GM04504 (cell line): ENCODE measurements around the gene RFPL3.
"Not testable (repeated sequence)": the region's sequence is repeated elsewhere in the genome, so short reads cannot be mapped to it uniquely, and the experiment has no call there.

Source experiments
- DNase-seq: peaks from one replicate; pipeline ENCODE4 v3.0.0-alpha.2; 2012; ENCODE audit warnings: low read depth

RFPL3 gene

GRCh38 chr22:32357567-32357966 is at the start of gene RFPL3:
Gene RFPL3 (plus strand): TSS chr22:32357867. CDS start chr22:32358072, 205 bp downstream.
- not testable (repeated sequence) for DNase-seq

GRCh38 chr22:32308191-32308590 is 49.5 kb upstream of the RFPL3 start:
- DNase-seq, result no peak

DNA sequence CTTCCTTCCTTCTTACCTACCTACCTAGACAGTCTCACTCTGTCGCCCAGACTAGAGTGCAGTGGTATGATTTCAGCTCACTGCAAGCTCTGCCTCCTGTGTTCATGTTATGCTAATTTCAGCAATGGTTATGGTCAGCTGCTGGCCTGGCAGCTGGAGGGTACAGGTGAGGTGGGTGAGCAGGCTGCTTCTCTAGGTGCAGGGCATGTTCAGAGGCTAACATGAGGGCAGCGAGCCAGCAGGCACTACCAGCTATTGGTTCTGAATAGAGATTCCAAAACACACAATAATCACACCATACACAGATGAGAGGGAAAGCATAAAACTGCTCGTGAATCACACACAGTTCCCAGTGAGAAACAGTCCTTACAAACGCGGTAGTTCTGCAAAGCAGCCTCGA is 48.7 kb upstream of the RFPL3 start:
- DNase-seq, result no peak

GRCh38 chr22:32309585-32310251 is 47.9 kb upstream of the RFPL3 start:
- no peak for DNase-seq

DNA sequence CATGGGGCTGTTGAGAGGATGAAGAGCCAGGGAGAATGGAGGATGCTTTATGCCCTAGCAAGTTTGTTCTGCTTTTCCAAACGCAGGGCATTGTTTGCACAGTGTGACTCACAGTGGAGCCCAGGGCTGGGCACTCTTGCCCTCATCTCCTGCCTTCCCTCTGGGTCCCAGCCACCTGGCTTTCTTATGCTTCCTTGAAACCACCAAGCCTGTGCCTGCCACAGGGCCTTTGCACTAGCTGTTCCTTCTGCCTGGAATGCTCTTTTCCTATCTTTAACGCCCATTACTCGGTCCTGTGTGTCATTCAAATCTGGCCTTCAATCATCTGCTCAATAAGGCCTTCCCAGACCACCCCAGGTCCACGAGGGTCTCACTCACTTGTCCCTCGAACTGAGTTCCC is 46.9 kb upstream of the RFPL3 start:
- DNase-seq, result no peak

- DNase-seq, result no peak
Measured at GRCh38 chr22:32311551-32312071, 46.1 kb upstream of the RFPL3 start.

GRCh38 chr22:32312748-32313147 is 44.9 kb upstream of the RFPL3 start:
- DNase-seq, result no peak

- DNase-seq, result no peak
Measured at GRCh38 chr22:32313532-32313931, 44.1 kb upstream of the RFPL3 start.

- DNase-seq, result no peak
Measured at GRCh38 chr22:32317524-32317923, 40.1 kb upstream of the RFPL3 start.

GRCh38 chr22:32318361-32318760 is 39.3 kb upstream of the RFPL3 start:
- DNase-seq, result no peak

DNA sequence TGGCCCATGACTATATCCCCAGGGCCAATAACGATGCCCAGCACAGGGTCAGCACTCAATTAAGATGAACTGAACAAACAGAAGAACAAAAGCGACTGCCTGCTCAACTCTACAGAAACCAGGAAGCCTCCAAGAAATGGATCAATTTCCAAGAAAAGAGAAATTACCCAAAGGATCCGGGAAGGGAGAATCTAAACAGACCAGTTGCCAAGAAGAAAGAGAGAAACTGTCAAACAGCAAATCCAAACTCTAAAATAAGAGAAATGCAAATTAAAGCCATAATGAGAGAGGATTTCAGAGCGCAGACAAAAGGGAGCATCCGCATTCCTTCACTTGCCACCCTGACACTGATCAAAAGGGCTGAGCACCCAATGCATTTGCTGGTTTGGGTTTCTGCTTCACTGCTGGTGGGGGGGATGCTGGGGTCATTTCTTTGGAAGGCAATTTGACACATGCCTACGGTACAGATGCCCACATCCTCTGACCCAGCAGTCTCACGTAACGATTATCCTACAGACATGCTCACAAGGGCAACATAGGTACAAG is 37.7 kb upstream of the RFPL3 start:
- no peak for DNase-seq

DNA sequence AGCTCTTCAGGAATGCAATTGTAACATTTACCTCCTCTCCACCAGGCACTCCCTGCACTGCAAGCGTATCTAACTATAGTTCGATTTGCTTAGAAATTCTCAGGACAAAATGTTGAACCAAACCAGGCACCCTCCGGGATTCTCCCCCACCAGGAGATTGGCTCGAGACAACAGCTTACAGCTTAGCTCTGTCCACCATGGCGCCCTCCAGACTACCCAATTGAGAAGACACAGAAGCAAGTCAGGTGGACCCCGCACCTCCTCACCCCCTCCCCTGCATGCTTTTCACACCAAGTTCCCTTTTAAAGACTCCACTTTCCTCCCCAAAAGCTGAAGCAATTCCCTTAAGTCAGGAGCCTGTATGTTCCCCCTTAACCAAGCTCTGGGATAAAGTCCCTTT is 34.7 kb upstream of the RFPL3 start:
- DNase-seq, result no peak

GRCh38 chr22:32323513-32324164 is 34.0 kb upstream of the RFPL3 start:
- no peak for DNase-seq

GRCh38 chr22:32324505-32325415 is 32.9 kb upstream of the RFPL3 start:
- no peak for DNase-seq

DNA sequence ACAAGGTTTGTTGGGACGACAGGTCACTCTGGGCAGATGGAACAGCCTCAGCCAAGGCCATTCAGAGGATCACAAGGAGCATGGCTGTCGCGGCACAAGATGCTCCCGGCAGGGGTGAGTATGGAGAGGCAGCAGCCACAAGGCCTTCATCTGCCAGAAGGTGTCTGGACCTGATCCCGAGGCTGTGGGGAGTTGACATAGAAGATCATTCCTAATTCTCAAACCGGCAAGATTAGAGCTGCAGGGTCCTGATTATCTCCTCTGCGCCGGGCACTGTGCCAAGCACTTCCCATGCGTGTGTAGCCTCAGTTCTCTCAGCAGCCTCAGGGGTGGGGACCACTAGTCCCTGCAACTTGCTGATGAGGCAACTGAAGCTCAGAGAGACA is 32.3 kb upstream of the RFPL3 start:
- DNase-seq, result no peak

DNA sequence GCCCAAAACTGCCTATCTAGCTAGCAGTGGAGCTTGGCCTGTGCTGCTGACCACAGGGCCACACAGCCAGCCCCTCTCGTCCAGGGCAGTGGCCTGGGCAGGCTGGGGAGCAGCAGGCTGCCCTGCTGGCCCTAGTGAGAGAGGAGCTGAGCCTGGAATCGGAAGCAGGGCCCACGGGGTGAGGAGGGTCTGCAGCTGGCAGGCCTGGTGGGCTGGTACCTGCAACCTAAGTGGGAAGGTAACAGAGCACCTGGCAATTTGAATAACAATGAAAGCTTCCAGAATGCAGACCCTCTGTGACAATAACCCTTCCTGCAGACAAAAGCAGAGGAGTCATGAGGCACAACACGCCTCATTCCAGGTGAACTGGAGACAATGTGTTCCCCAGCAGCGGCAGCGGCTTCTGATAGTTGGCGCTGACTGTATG is 31.8 kb upstream of the RFPL3 start:
- DNase-seq, result no peak

GRCh38 chr22:32326647-32327046 is 31.0 kb upstream of the RFPL3 start:
- no peak for DNase-seq

DNA sequence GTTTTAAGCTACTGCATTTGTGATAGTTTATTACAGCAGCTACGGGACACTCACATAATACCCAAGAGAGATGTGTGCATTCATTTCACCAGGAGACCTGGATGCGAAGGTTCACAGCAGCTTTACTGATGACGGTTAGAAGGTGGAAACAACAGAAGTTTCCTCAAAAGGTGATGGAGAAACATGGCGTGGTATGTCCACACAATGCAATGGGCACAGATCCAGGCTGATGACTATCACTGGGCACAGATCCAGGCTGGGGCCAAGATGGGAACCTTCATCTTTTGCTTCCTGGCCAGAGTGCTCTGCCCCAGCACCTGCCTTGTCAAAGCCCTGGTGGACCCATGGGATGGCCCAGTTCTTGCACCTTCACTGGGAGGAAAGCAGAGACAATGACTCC is 30.6 kb upstream of the RFPL3 start:
- DNase-seq, result no peak

- DNase-seq, result no peak
Measured at GRCh38 chr22:32327596-32328171, 30.0 kb upstream of the RFPL3 start.

- no peak for DNase-seq
Measured at GRCh38 chr22:32328306-32329201, 29.1 kb upstream of the RFPL3 start.

DNA sequence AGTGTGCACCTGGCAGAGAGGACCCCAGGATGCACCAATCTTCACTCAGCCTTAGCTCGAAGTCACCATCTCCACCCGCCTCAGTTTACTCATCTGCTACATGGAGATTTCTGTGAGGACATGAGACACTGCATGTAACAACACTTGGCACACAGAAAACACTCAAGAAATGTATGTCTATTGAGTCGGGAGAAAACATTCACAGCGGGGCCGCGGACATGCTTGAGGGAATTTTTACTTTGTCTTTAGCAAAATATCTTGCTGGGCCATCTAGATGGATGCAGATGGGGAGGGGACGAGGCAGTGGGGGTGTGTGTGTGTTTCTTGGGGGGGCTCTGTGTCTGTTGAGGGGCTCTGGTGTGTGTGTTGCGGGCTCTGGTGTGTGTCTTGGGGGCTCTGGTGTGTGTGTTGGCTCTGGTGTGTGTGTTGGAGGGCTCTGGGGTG is 28.4 kb upstream of the RFPL3 start:
- no peak for DNase-seq
